RWPE1 (cell line): Measurements from ENCODE around the gene SSBP3.
A peak's percentile ranks its signal among the peaks of the same experiment; 100 is the strongest.
"Not testable (repeated sequence)": the region's sequence is repeated elsewhere in the genome, so short reads cannot be mapped to it uniquely, and the experiment has no call there.

Experiments
- CTCF ChIA-PET: fragments of 350-600 bp; sonication (Branson Sonifier 250); formaldehyde crosslinking; extraction: SDS; loops from one replicate; lab custom pipeline; 2021; lab: Yijun Ruan, JAX
- POLR2A ChIA-PET: fragments of 400-600 bp; formaldehyde crosslinking; extraction: SDS; loops from one replicate; lab custom pipeline; 2020; ENCODE audit warnings: antibody characterized with exemption; ENCODE audit not compliant: low non-redundant PET; lab: Yijun Ruan, JAX
- DNase-seq: peaks from one replicate; pipeline ENCODE4 v3.0.0; 2012; ENCODE audit warnings: low spot score
- H3K27ac ChIP-seq: fragments of 450-650 bp; 2 replicates; pipeline ENCODE4 v1.5.1; 2017
- CTCF ChIP-seq: fragments of 450-650 bp; conservative IDR thresholded peaks from 2 replicates; pipeline ENCODE4 v1.5.1; 2017; ENCODE audit warnings: low read depth, mild to moderate bottlenecking

Gene SSBP3

GRCh38 chr1:54390655-54391054 lies 15.5 kb downstream of the SSBP3 start:
- ChIA-PET CTCF (no interaction called here), POLR2A (no interaction called here)
- no peak for TF ChIP-seq CTCF
- DNase-seq: no peak
- H3K27ac ChIP-seq: no peak overlapping the region

GRCh38 chr1:54389608-54390007 lies 16.6 kb downstream of the SSBP3 start:
- H3K27ac ChIP-seq, POLR2A ChIA-PET, DNase-seq: not testable (repeated sequence)
- CTCF ChIA-PET: interaction anchor here (0.7 kb wide), 1 partner anchor 99 kb away, joined by 3 read pairs; no protein-coding TSS in a partner anchor

- CTCF ChIA-PET: no interaction called here
- no peak for TF ChIP-seq CTCF
- no peak for DNase-seq
- no peak overlapping the region for H3K27ac ChIP-seq
- POLR2A ChIA-PET: no interaction called here
Observed at GRCh38 chr1:54387419-54387818, 18.8 kb downstream of the SSBP3 start.

GRCh38 chr1:54385727-54386022 lies 20.5 kb downstream of the SSBP3 start:
- ChIA-PET CTCF (no interaction called here), POLR2A (no interaction called here)
- TF ChIP-seq CTCF: no peak
- no peak overlapping the region for H3K27ac ChIP-seq
- no peak for DNase-seq

GRCh38 chr1:54384918-54385726 lies 21.1 kb downstream of the SSBP3 start:
- no peak for DNase-seq
- POLR2A ChIA-PET: no interaction called here
- H3K27ac ChIP-seq: 0 out of 2 replicates have a peak overlapping the region, but pooled peaks have one; percentile 23
- CTCF ChIA-PET: interaction anchor here (0.6 kb wide), 1 partner anchor 104 kb away, joined by 3 read pairs; no protein-coding TSS in a partner anchor
- no peak for TF ChIP-seq CTCF

GRCh38 chr1:54384471-54384870 lies 21.7 kb downstream of the SSBP3 start:
- ChIA-PET POLR2A (no interaction called here), CTCF (interaction anchor here (0.6 kb wide), 1 partner anchor 105 kb away, joined by 3 read pairs; no protein-coding TSS in a partner anchor)
- no peak overlapping the region for H3K27ac ChIP-seq
- no peak for TF ChIP-seq CTCF
- no peak for DNase-seq

GRCh38 chr1:54381524-54381923 lies 24.7 kb downstream of the SSBP3 start:
- POLR2A ChIA-PET: no interaction called here
- CTCF ChIA-PET: no interaction called here
- no peak overlapping the region for H3K27ac ChIP-seq
- no peak for DNase-seq
- no peak for TF ChIP-seq CTCF
